Caco-2 (cell line): ENCODE data around the gene ALDH3A2. TPM values are rescaled to one million over a fixed set of nuclear protein-coding genes. Genes with fewer than 3 reads are reported as not detected.

Source experiments
- BruUV-seq: library from RNA; stranded (reverse); fragments of 400-500 nt; replicated peaks from 2 replicates; lab custom pipeline; 2021; lab: Mats Ljungman, UMichigan
- CTCF ChIA-PET: fragments of 300-600 bp; sonication (Branson Sonifier 250); formaldehyde crosslinking; loops from one replicate; lab custom pipeline; 2022; ENCODE audit warnings: antibody characterized with exemption; lab: Charles Lee
- POLR2A ChIA-PET: fragments of 300-600 bp; sonication (Branson Sonifier 250); formaldehyde crosslinking; loops from one replicate; lab custom pipeline; 2022; ENCODE audit warnings: antibody characterized with exemption; lab: Charles Lee
- DNase-seq, 2 experiments: peaks; one replicate each; pipeline versions ENCODE4 v3.0.0 to v3.0.0-alpha.2; 2020 to 2022
- H3K27me3 ChIP-seq: replicated peaks from 2 replicates; pipeline ENCODE4 v1.6.0; 2011; ENCODE audit warnings: low read length; ENCODE audit not compliant: control insufficient read depth, insufficient read depth
- H3K36me3 ChIP-seq: 2 replicates; pipeline ENCODE4 v1.5.1; 2011; ENCODE audit warnings: low read length; ENCODE audit not compliant: control insufficient read depth, insufficient read depth
- H3K4me1 ChIP-seq: fragments of 250-450 bp; sonication (Bioruptor Pico); 2 replicates; pipeline ENCODE4 v1.5.1; 2020; ENCODE audit warnings: mild to moderate bottlenecking
- H3K4me3 ChIP-seq: 2 replicates; pipeline ENCODE4 v1.5.1; 2011; ENCODE audit warnings: low read depth, mild to moderate bottlenecking, control low read depth, low read length
- H3K9me3 ChIP-seq: fragments of 250-450 bp; sonication (Bioruptor Pico); 2 replicates; pipeline ENCODE4 v1.5.1; 2020; ENCODE audit warnings: mild to moderate bottlenecking, moderate library complexity
- H3K27ac Mint-ChIP-seq: one replicate; pipeline ENCODE4 v1.8.0; 2022; ENCODE audit warnings: mixed read lengths; ENCODE audit not compliant: unreplicated experiment
- H3K27me3 Mint-ChIP-seq: one replicate; pipeline ENCODE4 v1.8.0; 2022; ENCODE audit warnings: mixed read lengths; ENCODE audit not compliant: insufficient read depth, unreplicated experiment
- H3K36me3 Mint-ChIP-seq: one replicate; pipeline ENCODE4 v1.8.0; 2022; ENCODE audit warnings: mild to moderate bottlenecking, mixed read lengths; ENCODE audit not compliant: insufficient read depth, unreplicated experiment
- H3K4me1 Mint-ChIP-seq: one replicate; pipeline ENCODE4 v1.8.0; 2022; ENCODE audit warnings: low read depth, mixed read lengths; ENCODE audit not compliant: unreplicated experiment
- H3K4me3 Mint-ChIP-seq: one replicate; pipeline ENCODE4 v1.8.0; 2022; ENCODE audit warnings: mild to moderate bottlenecking, moderate library complexity, mixed read lengths; ENCODE audit not compliant: unreplicated experiment
- H3K9me3 Mint-ChIP-seq: one replicate; pipeline ENCODE4 v1.8.0; 2022; ENCODE audit warnings: mixed read lengths; ENCODE audit not compliant: unreplicated experiment
- CTCF ChIP-seq, 2 experiments: fragments of 200-600 bp in 1 of 2; IDR thresholded peaks; 1 replicate in 1 of 2; 2 replicates in 1 of 2; pipeline versions ENCODE4 v1.5.1 to v1.8.0; 2011 to 2022; ENCODE audit warnings: antibody characterized with exemption in 1 of 2, control low read depth in 1 of 2, inconsistent platforms in 1 of 2, low read depth in 1 of 2, low read length in 1 of 2, mild to moderate bottlenecking in 1 of 2, moderate library complexity in 1 of 2; ENCODE audit not compliant: insufficient read depth in 1 of 2, severe bottlenecking in 1 of 2, unreplicated experiment in 1 of 2
- intact Hi-C: fragments of 100-400 bp; cut with micrococcal nuclease; formaldehyde crosslinking; loops from one replicate; pipeline ENCODE4 v1.10.0; 2022; ENCODE audit not compliant: unreplicated experiment
- total RNA-seq: library from RNA; stranded (reverse); gene quantifications from 2 replicates; pipeline ENCODE4 v1.2.3, GENCODE V29; 2022

Gene ALDH3A2
- total RNA-seq, 1 experiment from 2014 or later: 84.0 TPM

GRCh38 chr17:19654896-19655295 is 6.3 kb downstream of the ALDH3A2 start:
- Histone ChIP-seq H3K4me3 (no peak overlapping the region), H3K36me3 (no peaks in the 10 kb centered on the region; the same call in 1 of the 2 replicates), H3K27me3 (no peaks in the 10 kb centered on the region), H3K4me1 (peaks cover 20% of the 10 kb centered on the region), H3K9me3 (no peaks in the 10 kb centered on the region; the same call in 1 of the 2 replicates)
- no peak overlapping the region for H3K27ac Mint-ChIP-seq
- peaks cover 42% of the 10 kb centered on the region for H3K4me1 Mint-ChIP-seq
- ChIA-PET CTCF (no interaction called here), POLR2A (no interaction called here)
- H3K36me3 Mint-ChIP-seq: peaks cover 49% of the 10 kb centered on the region
- no peaks in the 10 kb centered on the region for H3K9me3 Mint-ChIP-seq
- no peak overlapping the region for H3K4me3 Mint-ChIP-seq
- no peaks in the 10 kb centered on the region for H3K27me3 Mint-ChIP-seq
- no peak for DNase-seq
- no TSS peak for BruUV-seq
- intact Hi-C loops: no loop called here
- no peak for TF ChIP-seq CTCF (IDR thresholded peaks at IDR 0.05; ENCODE audit: insufficient read depth in 1 of 2, low read depth in 1 of 2, low read length in 1 of 2, severe bottlenecking in 1 of 2, unreplicated experiment in 1 of 2)

DNA sequence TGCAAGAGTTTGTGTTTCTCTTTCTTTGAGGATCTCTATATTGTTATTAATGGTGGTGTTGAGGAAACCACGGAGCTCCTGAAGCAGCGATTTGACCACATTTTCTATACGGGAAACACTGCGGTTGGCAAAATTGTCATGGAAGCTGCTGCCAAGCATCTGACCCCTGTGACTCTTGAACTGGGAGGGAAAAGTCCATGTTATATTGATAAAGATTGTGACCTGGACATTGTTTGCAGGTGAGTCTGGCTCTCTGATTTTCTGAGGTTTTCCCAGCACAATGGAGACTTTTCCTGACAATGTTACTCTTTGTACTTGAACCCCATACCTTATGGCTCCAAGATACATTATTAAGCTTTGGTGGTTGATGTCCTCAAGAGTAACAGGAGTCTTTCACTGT is 7.8 kb downstream of the ALDH3A2 start:
- POLR2A ChIA-PET: interaction anchor here (0.7 kb wide), 1 partner anchor 16 kb away, joined by 3 read pairs; no protein-coding TSS in a partner anchor
- peaks cover 20% of the 10 kb centered on the region for H3K4me1 ChIP-seq

More for the DNA sequence above, 7.8 kb downstream of the ALDH3A2 start:
- Mint-ChIP-seq H3K36me3 (peaks cover 57% of the 10 kb centered on the region), H3K4me3 (no peak overlapping the region), H3K4me1 (peaks cover 45% of the 10 kb centered on the region), H3K27me3 (no peaks in the 10 kb centered on the region), H3K27ac (peak overlapping the region; percentile 28), H3K9me3 (no peaks in the 10 kb centered on the region)
- no peaks in the 10 kb centered on the region; the same call in 1 of the 2 replicates for H3K9me3 ChIP-seq
- H3K4me3 ChIP-seq: no peak overlapping the region
- intact Hi-C loops: no loop called here
- H3K36me3 ChIP-seq: no peaks in the 10 kb centered on the region; the same call in 1 of the 2 replicates
- CTCF ChIA-PET: interaction anchor here (1.1 kb wide), 1 partner anchor 16 kb away, joined by 3 read pairs; no protein-coding TSS in a partner anchor
- no TSS peak for BruUV-seq
- no peak for DNase-seq
- no peaks in the 10 kb centered on the region for H3K27me3 ChIP-seq
- TF ChIP-seq CTCF (IDR thresholded peaks at IDR 0.05; ENCODE audit: insufficient read depth in 1 of 2, low read depth in 1 of 2, low read length in 1 of 2, severe bottlenecking in 1 of 2, unreplicated experiment in 1 of 2): no peak
